Subcutaneous abdominal adipose tissue (tissue), 5 donors: ENCODE measurements around the gene PBXIP1.

Source experiments
- H3K27ac ChIP-seq: one replicate; pipeline ENCODE4 v1.7.0; 2013; ENCODE audit warnings: low read depth, mild to moderate bottlenecking, inconsistent platforms, low read length, moderate library complexity
- H3K27me3 ChIP-seq, 5 donors: one replicate each; pipeline ENCODE4 v1.7.0; 2013; ENCODE audit warnings: low read length in 5 of 5, inconsistent platforms in 1 of 5; ENCODE audit not compliant: control insufficient read depth in 5 of 5, insufficient read depth in 4 of 5
- H3K36me3 ChIP-seq, 5 donors: one replicate each; pipeline ENCODE4 v1.7.0; 2013; ENCODE audit warnings: low read length in 5 of 5; ENCODE audit not compliant: control insufficient read depth in 5 of 5, insufficient read depth in 5 of 5
- H3K4me1 ChIP-seq, 5 donors: one replicate each; pipeline ENCODE4 v1.7.0; 2013; ENCODE audit warnings: low read length in 5 of 5, mild to moderate bottlenecking in 3 of 5, moderate library complexity in 1 of 5; ENCODE audit not compliant: control insufficient read depth in 5 of 5, insufficient read depth in 5 of 5
- H3K4me3 ChIP-seq, 5 donors: one replicate each; pipeline ENCODE4 v1.7.0; 2013; ENCODE audit warnings: low read length in 5 of 5, low read depth in 1 of 5
- H3K9ac ChIP-seq, 5 donors: one replicate each; pipeline ENCODE4 v1.7.0; 2013; ENCODE audit warnings: low read length in 5 of 5, mild to moderate bottlenecking in 4 of 5, moderate library complexity in 3 of 5
- H3K9me3 ChIP-seq, 5 donors: one replicate each; pipeline ENCODE4 v1.7.0; 2013; ENCODE audit warnings: low read length in 5 of 5; ENCODE audit not compliant: control insufficient read depth in 5 of 5
- donor health status: healthy.
- donor health status: healthy.
- donor health status: healthy.
- donor health status: healthy.
- donor health status: healthy.

Gene PBXIP1

DNA sequence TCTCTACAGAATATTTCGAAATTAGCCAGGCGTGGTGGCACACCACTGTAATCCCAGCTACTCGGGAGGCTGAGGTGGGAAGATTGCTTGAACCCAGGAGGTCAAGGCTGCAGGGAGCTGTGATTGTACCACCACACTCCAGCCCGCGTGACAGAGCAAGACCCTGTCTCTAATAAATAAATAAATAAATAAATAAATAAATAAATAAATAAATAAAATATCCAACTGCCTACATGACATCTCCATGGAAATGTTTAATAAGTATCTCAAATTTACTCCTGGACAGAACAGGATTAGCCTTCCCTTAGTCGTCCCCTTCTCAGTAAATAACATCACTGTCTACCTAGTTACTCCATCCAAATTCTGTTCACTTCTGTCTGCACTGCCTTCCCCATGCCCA, 56.9 kb downstream of the PBXIP1 start:
- Histone ChIP-seq H3K27ac (no peak overlapping the region), H3K4me3 (no peak overlapping the region), H3K27me3 (no peaks in the 10 kb centered on the region), H3K9ac (no peak overlapping the region), H3K4me1 (peaks cover 0 to 8% (median 7%) of the 10 kb centered on the region in 5 donors), H3K9me3 (no peaks in the 10 kb centered on the region), H3K36me3 (no peaks in the 10 kb centered on the region)

DNA sequence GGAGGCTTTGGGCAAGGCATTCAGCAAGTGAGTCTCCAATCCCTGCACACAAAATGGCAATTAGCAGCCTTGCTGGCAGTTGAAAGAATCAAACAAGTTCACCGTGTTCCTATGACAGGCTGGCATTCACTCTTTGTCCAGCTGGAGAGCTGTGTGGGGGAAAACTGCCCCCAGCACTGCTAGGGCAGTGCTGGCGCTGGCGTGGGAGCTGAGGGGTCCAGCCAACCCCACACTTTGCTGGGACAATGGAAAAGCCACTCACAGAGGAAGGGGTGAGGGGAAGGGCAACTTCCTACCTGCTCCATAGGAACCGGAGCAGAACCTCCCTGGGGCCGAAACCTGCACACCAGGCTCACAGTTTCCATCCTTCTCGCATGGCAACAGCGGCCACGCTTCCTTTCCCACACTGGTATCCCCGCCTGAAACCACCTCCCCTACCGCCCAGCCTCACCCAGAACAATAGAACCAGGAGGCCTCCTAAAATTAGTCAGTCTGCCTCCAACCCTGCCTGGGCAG, 59.1 kb downstream of the PBXIP1 start:
- Histone ChIP-seq H3K9me3 (no peaks in the 10 kb centered on the region), H3K9ac (no peak overlapping the region), H3K4me1 (peaks cover 0 to 8% (median 7%) of the 10 kb centered on the region in 5 donors), H3K27me3 (no peaks in the 10 kb centered on the region), H3K27ac (no peak overlapping the region), H3K4me3 (no peak overlapping the region), H3K36me3 (no peaks in the 10 kb centered on the region)

DNA sequence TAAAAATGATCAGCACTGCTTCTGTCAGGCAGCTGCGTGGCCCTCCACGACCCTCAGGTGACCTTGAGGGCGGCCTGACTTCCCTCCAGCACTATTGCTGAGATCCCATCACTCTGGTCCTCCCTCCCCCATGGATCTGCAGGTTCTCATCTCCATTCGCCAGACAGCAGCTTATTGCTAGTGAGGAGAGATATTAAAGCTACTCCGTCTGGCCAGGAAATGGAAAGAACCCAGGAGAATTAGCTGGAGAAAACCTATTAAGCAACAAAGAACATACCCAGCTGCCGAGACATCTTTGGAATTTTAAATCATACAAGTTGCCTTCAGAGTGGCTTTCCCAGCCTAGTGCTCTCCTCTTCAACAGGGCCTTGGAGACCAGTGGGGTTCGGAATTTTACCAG, 60.1 kb downstream of the PBXIP1 start:
- peaks cover 0 to 8% (median 7%) of the 10 kb centered on the region in 5 donors for H3K4me1 ChIP-seq
- no peak overlapping the region for H3K27ac ChIP-seq
- no peak overlapping the region for H3K9ac ChIP-seq
- H3K9me3 ChIP-seq, result no peaks in the 10 kb centered on the region
- no peak overlapping the region for H3K4me3 ChIP-seq
- no peaks in the 10 kb centered on the region for H3K36me3 ChIP-seq
- no peaks in the 10 kb centered on the region for H3K27me3 ChIP-seq
